Suppressor macrophage (primary cell): Measurements from ENCODE around the gene ICAM5.
"Not testable (repeated sequence)": the region's sequence is repeated elsewhere in the genome, so short reads cannot be mapped to it uniquely, and the experiment has no call there.

ENCODE experiments used
- DNase-seq, 4 experiments: peaks; one replicate each; pipeline ENCODE4 v3.0.0-alpha.2; 2020 to 2022
- total RNA-seq, 17 experiments: gene quantifications; one replicate each; lab custom pipeline; 2026; ENCODE audit warnings: mixed read lengths in 6 of 17, inconsistent platforms in 3 of 17; lab: John Stamatoyannopoulos, UW

The ICAM5 gene
- 1.5 to 9.2 (median 3.5) reads per million in 17 experiments for total RNA-seq

DNA sequence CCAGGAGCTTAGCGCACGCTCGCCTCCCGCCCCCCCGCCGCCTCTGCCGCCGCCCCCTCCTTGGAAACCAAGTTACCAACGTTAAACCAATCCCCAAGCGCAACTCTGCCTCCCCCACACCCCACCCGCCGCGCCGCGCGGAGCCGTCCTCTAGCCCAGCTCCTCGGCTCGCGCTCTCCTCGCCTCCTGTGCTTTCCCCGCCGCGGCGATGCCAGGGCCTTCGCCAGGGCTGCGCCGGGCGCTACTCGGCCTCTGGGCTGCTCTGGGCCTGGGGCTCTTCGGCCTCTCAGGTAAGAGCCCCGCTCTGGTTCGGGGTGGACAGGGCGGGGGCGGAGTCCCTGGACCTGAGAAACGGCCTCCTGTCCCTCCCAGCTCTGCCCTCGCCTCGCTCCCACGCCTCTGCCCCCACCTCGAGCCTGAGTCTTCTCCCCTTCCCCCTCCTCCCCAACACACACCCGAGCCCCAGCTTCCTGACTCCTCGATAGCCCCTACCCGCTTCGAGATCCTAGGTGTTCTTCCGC is at the start of gene ICAM5:
Gene ICAM5 (plus strand): TSS at position 117 of the 521 bp plus-strand sequence. CDS start 92 bp downstream, at position 209.
- DNase-seq = peak in 1 of 4 experiments; percentile 51

GRCh38 chr19:10241826-10242449 is 47.8 kb upstream of the ICAM5 start:
- DNase-seq = not testable (repeated sequence)

- no peak for DNase-seq
Observed at GRCh38 chr19:10243606-10244005, 46.1 kb upstream of the ICAM5 start.

DNA sequence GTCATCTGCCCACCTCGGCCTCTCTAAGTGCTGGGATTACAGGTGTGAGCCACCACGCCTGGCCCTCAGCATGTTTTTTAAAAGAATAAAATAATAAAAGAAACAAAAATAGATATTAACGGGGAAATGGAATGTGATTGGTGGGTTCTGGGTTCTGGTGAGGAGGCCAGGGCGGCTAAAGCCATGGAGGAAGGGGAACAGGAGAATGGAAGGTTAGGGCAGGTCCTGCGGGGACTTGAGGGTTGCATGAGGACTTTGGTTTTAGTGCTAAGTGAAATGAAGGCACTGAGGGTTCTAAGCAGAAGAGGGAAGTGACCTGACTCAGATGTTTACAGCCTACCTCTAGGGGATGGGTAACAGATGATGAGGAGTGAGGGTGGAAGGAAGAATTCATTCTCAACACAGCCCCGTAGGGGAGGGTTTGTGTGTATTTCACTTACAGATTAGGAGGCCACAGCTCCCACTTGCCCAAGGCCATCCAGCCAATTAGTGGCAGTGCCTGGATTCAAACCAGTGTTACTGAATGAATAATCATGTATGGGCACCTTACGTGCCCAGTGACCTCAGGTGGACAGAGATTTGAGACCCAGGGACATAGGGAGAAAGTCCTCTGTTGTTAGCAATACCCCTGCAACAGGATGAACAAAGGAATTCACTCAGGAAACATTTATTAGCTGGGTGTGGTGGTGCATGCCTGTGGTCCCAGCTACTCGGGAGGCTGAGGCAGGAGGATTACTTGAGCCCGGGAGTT is 44.4 kb upstream of the ICAM5 start:
- no peak for DNase-seq

GRCh38 chr19:10246511-10246910 is 43.2 kb upstream of the ICAM5 start:
- DNase-seq = no peak

- peak; percentile 97 to 99 (median 98) for DNase-seq
Observed at GRCh38 chr19:10251792-10252694, 37.7 kb upstream of the ICAM5 start, which contains the start of gene MRPL4. Gene MRPL4 (plus strand): TSS chr19:10252214. CDS start chr19:10252254, 40 bp downstream.

GRCh38 chr19:10252707-10253106 is 37.0 kb upstream of the ICAM5 start:
- DNase-seq = no peak

- no peak for DNase-seq
Observed at GRCh38 chr19:10254244-10254643, 35.5 kb upstream of the ICAM5 start.

- no peak for DNase-seq
Observed at GRCh38 chr19:10255358-10255757, 34.4 kb upstream of the ICAM5 start.

DNA sequence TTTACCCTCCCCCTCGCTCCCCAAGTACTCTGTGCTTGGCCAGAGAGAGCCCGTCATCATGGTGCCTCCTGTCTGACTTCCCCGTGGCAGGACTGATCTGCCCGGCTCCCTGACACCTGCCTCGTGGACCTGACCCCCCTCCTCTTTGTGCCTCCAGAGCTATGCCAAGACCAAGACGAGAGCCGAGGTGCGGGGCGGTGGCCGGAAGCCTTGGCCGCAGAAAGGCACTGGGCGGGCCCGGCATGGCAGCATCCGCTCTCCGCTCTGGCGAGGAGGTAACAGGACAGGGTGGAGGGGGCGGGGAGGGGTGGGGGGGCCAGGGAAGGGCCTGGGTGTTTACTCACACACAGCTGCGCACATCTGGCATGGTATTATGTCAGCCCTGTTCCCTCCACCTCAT is 33.2 kb upstream of the ICAM5 start:
- no peak for DNase-seq

DNA sequence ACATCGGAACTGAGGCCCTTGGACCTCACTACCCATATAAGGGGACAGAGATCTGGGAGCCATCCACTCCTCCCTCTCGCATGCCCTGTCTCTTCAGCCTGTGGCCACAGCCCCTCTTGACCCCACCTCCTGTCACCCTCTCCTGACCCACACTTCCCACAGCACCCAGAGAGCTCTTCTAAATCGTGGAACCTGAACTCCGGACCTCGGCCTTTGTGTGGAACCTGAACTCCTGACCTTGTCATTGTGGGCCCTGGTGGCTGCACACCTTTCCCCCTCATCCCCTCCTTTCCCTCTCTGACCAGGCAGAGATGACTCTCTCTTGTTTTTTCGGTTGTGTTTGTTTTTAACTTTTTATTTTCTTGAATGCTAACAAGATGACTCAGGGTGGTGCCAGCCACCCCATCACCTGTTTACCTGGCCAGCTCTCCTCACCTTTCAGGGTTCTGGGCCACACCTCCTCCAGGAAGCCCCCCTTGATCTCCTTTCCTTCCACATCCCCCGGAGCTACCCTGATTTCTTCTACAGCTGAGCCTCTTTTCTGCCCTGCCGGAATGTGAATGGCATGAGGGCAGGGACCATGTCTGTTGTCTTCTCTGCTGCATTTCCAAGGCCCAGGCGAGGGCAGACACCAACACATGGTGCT is 32.7 kb upstream of the ICAM5 start:
- DNase-seq = no peak

DNA sequence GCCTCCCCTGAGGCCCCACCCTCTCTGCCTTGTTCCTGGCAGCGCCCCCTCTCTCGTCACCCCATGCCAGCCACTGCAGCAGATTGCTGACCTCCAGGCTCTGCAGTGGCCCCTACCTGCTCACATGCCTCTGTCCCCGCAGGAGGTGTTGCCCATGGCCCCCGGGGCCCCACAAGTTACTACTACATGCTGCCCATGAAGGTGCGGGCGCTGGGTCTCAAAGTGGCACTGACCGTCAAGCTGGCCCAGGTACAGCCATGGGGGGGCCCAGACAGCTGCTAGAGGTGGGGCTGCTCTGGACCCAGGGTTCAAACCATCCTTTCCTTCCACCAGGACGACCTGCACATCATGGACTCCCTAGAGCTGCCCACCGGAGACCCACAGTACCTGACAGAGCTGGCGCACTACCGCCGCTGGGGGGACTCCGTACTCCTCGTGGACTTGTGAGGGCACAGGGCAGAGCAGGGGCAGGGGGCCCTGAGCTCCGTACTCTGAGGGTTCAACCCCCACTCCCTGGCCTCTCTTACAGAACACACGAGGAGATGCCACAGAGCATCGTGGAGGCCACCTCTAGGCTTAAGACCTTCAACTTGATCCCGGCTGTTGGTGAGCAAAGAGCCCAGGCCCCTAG is 31.6 kb upstream of the ICAM5 start:
- no peak for DNase-seq

GRCh38 chr19:10259162-10259905 is 30.4 kb upstream of the ICAM5 start:
- DNase-seq = peak; percentile 91 to 95 (median 95)

DNA sequence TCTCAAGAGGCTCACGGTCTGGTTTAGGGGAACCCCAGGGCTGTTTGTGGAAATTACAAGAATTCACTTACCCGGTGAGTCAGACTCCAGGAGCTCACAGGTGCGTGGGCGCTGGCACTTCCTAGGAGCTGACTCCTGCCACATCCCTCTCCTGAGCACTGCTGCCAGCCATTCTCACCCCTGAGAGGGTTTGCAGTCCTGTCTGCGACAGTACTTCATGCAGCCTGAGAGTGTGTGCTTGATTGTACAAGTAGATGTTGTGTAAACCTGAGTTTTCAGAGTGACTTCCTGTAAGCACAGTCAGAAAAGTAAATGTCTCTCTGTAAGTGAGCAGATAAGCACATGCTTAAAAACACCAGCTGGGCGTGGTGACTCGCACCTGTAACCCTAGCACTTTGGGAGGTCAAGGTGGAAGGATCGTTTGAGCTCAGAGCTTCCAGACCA is 29.6 kb upstream of the ICAM5 start:
- DNase-seq = peak in 2 of 4 experiments; percentile 33 to 47

DNA sequence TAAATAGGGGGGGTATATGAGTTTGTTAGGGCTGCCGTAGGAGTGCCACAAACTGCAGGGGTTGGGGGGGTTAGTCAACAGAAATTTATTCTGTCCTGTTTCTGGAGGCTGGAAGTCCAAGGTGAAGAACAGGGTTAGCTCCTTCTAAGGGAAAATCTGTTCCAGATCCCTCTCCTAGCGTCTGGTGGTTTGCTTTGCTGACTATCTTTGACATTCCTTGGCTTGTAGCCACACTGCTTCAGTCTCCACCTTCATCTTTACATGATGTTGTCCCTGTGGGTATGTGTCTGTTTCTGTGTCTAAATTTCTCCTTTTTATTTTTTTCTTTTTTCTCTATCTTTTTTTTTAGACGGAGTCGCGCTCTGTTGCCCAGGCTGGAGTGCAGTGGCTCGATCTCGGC is 27.0 kb upstream of the ICAM5 start:
- DNase-seq = no peak

- DNase-seq = no peak
Observed at GRCh38 chr19:10266706-10267105, 23.0 kb upstream of the ICAM5 start.

- peak in 2 of 4 experiments; percentile 39 to 44 for DNase-seq
Observed at GRCh38 chr19:10268071-10268470, 21.7 kb upstream of the ICAM5 start.

GRCh38 chr19:10269333-10270179 is 20.2 kb upstream of the ICAM5 start:
- DNase-seq = peak; percentile 90 to 95 (median 94)

GRCh38 chr19:10270180-10270615 is 19.6 kb upstream of the ICAM5 start:
- peak; percentile 96 to 98 (median 98) for DNase-seq
